ENCODE data around the gene SFTPA2.

DNA sequence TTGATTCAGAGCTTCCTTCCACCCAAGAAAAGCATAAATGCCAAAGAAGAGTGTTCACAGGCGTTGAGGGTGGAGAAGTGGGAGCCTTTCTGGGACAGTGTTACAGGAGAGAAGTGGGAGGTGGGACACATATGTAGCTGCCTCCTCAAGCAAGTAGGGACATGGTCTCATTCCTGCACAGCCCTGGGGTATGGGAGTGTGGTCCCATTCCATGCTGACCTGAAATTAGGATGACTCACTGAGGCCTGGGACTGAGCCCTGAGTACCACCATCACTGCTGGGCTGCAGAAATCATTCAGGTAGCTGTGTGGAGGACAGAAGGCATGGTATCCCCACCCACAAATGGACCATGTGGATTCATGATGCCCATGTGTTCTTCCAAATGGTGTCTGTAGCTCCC is 33.2 kb upstream of the SFTPA2 start:
- TF ChIP-seq EP300 (IDR thresholded peaks at IDR 0.05) (no peak), POLR2A (IDR thresholded peaks at IDR 0.05) (no peak)
- TF ChIP-seq, protein P1, sequence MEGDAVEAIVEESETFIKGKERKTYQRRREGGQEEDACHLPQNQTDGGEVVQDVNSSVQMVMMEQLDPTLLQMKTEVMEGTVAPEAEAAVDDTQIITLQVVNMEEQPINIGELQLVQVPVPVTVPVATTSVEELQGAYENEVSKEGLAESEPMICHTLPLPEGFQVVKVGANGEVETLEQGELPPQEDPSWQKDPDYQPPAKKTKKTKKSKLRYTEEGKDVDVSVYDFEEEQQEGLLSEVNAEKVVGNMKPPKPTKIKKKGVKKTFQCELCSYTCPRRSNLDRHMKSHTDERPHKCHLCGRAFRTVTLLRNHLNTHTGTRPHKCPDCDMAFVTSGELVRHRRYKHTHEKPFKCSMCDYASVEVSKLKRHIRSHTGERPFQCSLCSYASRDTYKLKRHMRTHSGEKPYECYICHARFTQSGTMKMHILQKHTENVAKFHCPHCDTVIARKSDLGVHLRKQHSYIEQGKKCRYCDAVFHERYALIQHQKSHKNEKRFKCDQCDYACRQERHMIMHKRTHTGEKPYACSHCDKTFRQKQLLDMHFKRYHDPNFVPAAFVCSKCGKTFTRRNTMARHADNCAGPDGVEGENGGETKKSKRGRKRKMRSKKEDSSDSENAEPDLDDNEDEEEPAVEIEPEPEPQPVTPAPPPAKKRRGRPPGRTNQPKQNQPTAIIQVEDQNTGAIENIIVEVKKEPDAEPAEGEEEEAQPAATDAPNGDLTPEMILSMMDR (IDR thresholded peaks at IDR 0.05): no peak

Data from tibial nerve (tissue), 4 donors.